OCI-LY3 (cell line): ENCODE measurements around the gene CD46.

ENCODE experiments used
- H2AFZ ChIP-seq: fragments of 200-600, 300-600 bp; shearing (Covaris generic); 2 replicates; pipeline ENCODE4 v1.6.0; 2014; ENCODE audit warnings: antibody characterized with exemption, low read depth, low read length
- H3K27ac ChIP-seq: fragments of 200-600, 300-600 bp; sonication (generic); 2 replicates; pipeline ENCODE4 v1.5.1; 2014; ENCODE audit warnings: mild to moderate bottlenecking, low read length, moderate library complexity, mixed read lengths
- H3K27me3 ChIP-seq: fragments of 200-600, 300-600 bp; sonication (generic); 2 replicates; pipeline ENCODE4 v1.6.1; 2014; ENCODE audit warnings: low read depth, low read length, mixed read lengths
- H3K36me3 ChIP-seq: fragments of 200-600, 300-600 bp; sonication (generic); replicated peaks from 2 replicates; pipeline ENCODE3; 2014; ENCODE audit warnings: low read depth, low read length, mixed read lengths
- H3K4me1 ChIP-seq: fragments of 300-600, 200-600 bp; sonication (generic); 2 replicates; pipeline ENCODE4 v1.6.1; 2014; ENCODE audit warnings: low read length, mixed read lengths
- H3K4me2 ChIP-seq: fragments of 200-600, 300-600 bp; sonication (generic); 2 replicates; pipeline ENCODE4 v1.6.1; 2014; ENCODE audit warnings: low read length, mixed read lengths
- H3K4me3 ChIP-seq: fragments of 300-600, 200-600 bp; sonication (generic); 2 replicates; pipeline ENCODE4 v1.5.1; 2014; ENCODE audit warnings: antibody characterized with exemption, mild to moderate bottlenecking, low read length, moderate library complexity
- H3K79me2 ChIP-seq: fragments of 300-600, 200-600 bp; shearing (Covaris generic); 2 replicates; pipeline ENCODE4 v1.6.1; 2014; ENCODE audit warnings: mild to moderate bottlenecking, low read length, mixed read lengths
- H3K9ac ChIP-seq: fragments of 300-600, 200-600 bp; shearing (Covaris generic); 2 replicates; pipeline ENCODE4 v1.6.0; 2014; ENCODE audit warnings: mild to moderate bottlenecking, low read length, moderate library complexity
- H3K9me3 ChIP-seq: fragments of 200-600, 300-600 bp; shearing (Covaris generic); 2 replicates; pipeline ENCODE4 v1.6.1; 2014; ENCODE audit warnings: low read length, mixed read lengths; ENCODE audit not compliant: insufficient read depth
- H4K20me1 ChIP-seq: fragments of 200-600, 300-600 bp; sonication (generic); 2 replicates; pipeline ENCODE4 v1.6.1; 2016; ENCODE audit warnings: low read length, mixed read lengths; ENCODE audit not compliant: insufficient read depth
- CTCF ChIP-seq: fragments of 200-600, 300-600 bp; sonication (generic); IDR thresholded peaks from 2 replicates; pipeline ENCODE4 v1.5.1; 2014; ENCODE audit warnings: antibody characterized with exemption, low read length, low read depth
- EZH2phosphoT487 ChIP-seq: fragments of 200-600 bp; shearing (Covaris generic); IDR thresholded peaks from 2 replicates; pipeline ENCODE4 v1.6.1; 2018; ENCODE audit warnings: antibody characterized with exemption, mixed run types, low read depth

CD46 gene

GRCh38 chr1:207833381-207833780 lies 81.5 kb downstream of the CD46 start:
- Histone ChIP-seq H3K27ac (peak overlapping the region; percentile 82; the same call in 1 of the 2 replicates), H3K79me2 (peaks cover 34% of the 10 kb centered on the region), H3K4me2 (peak overlapping the region; percentile 85), H3K9me3 (no peaks in the 10 kb centered on the region), H3K27me3 (no peaks in the 10 kb centered on the region), H3K4me1 (peaks cover 56% of the 10 kb centered on the region), H4K20me1 (no peaks in the 10 kb centered on the region), H3K9ac (no peak overlapping the region), H2AFZ (no peak overlapping the region), H3K4me3 (no peak overlapping the region), H3K36me3 (peaks cover 4% of the 10 kb centered on the region)
- TF ChIP-seq EZH2phosphoT487 (no peak), CTCF (no peak)

- Histone ChIP-seq H3K4me3 (no peak overlapping the region), H3K27me3 (no peaks in the 10 kb centered on the region), H3K9ac (no peak overlapping the region), H3K4me1 (peaks cover 52% of the 10 kb centered on the region), H3K9me3 (no peaks in the 10 kb centered on the region), H2AFZ (no peak overlapping the region), H3K36me3 (peaks cover 4% of the 10 kb centered on the region), H3K79me2 (peaks cover 34% of the 10 kb centered on the region), H4K20me1 (no peaks in the 10 kb centered on the region), H3K27ac (no peak overlapping the region), H3K4me2 (no peak overlapping the region)
- TF ChIP-seq CTCF (no peak), EZH2phosphoT487 (no peak)
These were observed 82.3 kb downstream of the CD46 start for GRCh38 chr1:207833956-207834660.

- Histone ChIP-seq H3K27ac (no peak overlapping the region), H3K4me2 (no peak overlapping the region), H3K79me2 (peaks cover 22% of the 10 kb centered on the region), H2AFZ (no peak overlapping the region), H3K4me1 (peaks cover 37% of the 10 kb centered on the region), H3K4me3 (no peak overlapping the region), H3K9me3 (no peaks in the 10 kb centered on the region), H3K27me3 (no peaks in the 10 kb centered on the region), H4K20me1 (no peaks in the 10 kb centered on the region), H3K9ac (no peak overlapping the region), H3K36me3 (peaks cover 4% of the 10 kb centered on the region)
- TF ChIP-seq EZH2phosphoT487 (no peak), CTCF (no peak)
These were observed 84.1 kb downstream of the CD46 start for GRCh38 chr1:207835958-207836357.

- Histone ChIP-seq H3K4me1 (peaks cover 29% of the 10 kb centered on the region), H3K79me2 (peaks cover 14% of the 10 kb centered on the region)
These were observed 84.9 kb downstream of the CD46 start for GRCh38 chr1:207836591-207837347.

More at GRCh38 chr1:207836591-207837347, 84.9 kb downstream of the CD46 start:
- no peaks in the 10 kb centered on the region for H3K9me3 ChIP-seq
- no peak overlapping the region for H2AFZ ChIP-seq
- H4K20me1 ChIP-seq, result no peaks in the 10 kb centered on the region
- no peak for TF ChIP-seq CTCF
- TF ChIP-seq EZH2phosphoT487, result no peak
- H3K27me3 ChIP-seq, result no peaks in the 10 kb centered on the region
- no peak overlapping the region for H3K9ac ChIP-seq
- H3K4me2 ChIP-seq, result no peak overlapping the region
- H3K36me3 ChIP-seq, result peaks cover 4% of the 10 kb centered on the region
- H3K4me3 ChIP-seq, result no peak overlapping the region
- H3K27ac ChIP-seq, result no peak overlapping the region
